ENCODE data around the gene ZNF365.

DNA sequence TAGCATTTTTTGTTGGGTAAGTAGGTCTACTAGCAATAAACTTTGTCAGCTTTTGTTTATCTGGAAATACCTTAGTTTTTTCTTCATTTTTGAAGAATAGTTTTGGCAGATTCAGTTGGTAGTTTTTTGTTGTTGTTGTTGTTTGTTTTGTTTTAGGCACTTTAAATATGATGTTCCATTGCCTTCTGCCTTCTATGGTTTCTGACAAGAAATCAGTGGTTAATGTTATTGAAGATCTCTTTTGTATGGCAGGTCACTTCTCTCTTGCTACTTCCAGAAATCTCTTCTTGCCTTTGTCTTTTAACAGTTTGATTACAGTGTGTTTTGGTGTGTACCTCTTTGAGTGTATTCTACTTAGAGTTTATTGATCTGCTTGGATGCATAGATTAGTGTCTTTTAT is 41.8 kb upstream of the ZNF365 start:
- no peak for TF ChIP-seq EZH2 (IDR thresholded peaks at IDR 0.05; ENCODE audit: borderline replicate concordance)
- TF ChIP-seq, protein P1, sequence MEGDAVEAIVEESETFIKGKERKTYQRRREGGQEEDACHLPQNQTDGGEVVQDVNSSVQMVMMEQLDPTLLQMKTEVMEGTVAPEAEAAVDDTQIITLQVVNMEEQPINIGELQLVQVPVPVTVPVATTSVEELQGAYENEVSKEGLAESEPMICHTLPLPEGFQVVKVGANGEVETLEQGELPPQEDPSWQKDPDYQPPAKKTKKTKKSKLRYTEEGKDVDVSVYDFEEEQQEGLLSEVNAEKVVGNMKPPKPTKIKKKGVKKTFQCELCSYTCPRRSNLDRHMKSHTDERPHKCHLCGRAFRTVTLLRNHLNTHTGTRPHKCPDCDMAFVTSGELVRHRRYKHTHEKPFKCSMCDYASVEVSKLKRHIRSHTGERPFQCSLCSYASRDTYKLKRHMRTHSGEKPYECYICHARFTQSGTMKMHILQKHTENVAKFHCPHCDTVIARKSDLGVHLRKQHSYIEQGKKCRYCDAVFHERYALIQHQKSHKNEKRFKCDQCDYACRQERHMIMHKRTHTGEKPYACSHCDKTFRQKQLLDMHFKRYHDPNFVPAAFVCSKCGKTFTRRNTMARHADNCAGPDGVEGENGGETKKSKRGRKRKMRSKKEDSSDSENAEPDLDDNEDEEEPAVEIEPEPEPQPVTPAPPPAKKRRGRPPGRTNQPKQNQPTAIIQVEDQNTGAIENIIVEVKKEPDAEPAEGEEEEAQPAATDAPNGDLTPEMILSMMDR (IDR thresholded peaks at IDR 0.05; ENCODE audit: poor library complexity) = no peak
- no peak for TF ChIP-seq EZH2phosphoT487 (IDR thresholded peaks at IDR 0.05; ENCODE audit: low read depth, severe bottlenecking, unreplicated experiment)

Measured in hepatocyte (in vitro differentiated cells).